ENCODE data around the gene GRIK4.
"Not testable (repeated sequence)": the region's sequence is repeated elsewhere in the genome, so short reads cannot be mapped to it uniquely, and the experiment has no call there.

The GRIK4 gene

GRCh38 chr11:120786206-120786735 is 274.7 kb downstream of the GRIK4 start:
- Histone ChIP-seq H3K4me1 (ENCODE audit: low read depth, poor library complexity, severe bottlenecking) (no peaks in the 10 kb centered on the region), H2AFZ (ENCODE audit: low read depth) (no peak overlapping the region), H4K20me1 (ENCODE audit: insufficient read depth) (no peaks in the 10 kb centered on the region), H3K4me3 (IDR thresholded peaks at IDR 0.05; ENCODE audit: insufficient read depth, low read depth, low read length) (no peak overlapping the region), H3K9ac (no peak overlapping the region), H3K27me3 (ENCODE audit: insufficient read depth, low read depth) (no peaks in the 10 kb centered on the region), H3K4me2 (no peak overlapping the region), H3K27ac (no peak overlapping the region), H3K36me3 (ENCODE audit: insufficient read depth) (no peaks in the 10 kb centered on the region), H3K79me2 (ENCODE audit: insufficient read depth, low read depth) (no peaks in the 10 kb centered on the region)
- no peak for TF ChIP-seq CTCF (conservative IDR thresholded peaks at IDR 0.05; ENCODE audit: low read depth, low read length)

- H3K36me3 ChIP-seq (ENCODE audit: insufficient read depth); H3K4me2 ChIP-seq; H4K20me1 ChIP-seq (ENCODE audit: insufficient read depth); H3K27ac ChIP-seq; H3K4me3 ChIP-seq (IDR thresholded peaks at IDR 0.05; ENCODE audit: insufficient read depth, low read depth, low read length); H2AFZ ChIP-seq (ENCODE audit: low read depth); H3K79me2 ChIP-seq (ENCODE audit: insufficient read depth, low read depth); H3K4me1 ChIP-seq (ENCODE audit: low read depth, poor library complexity, severe bottlenecking); H3K27me3 ChIP-seq (ENCODE audit: insufficient read depth, low read depth); H3K9ac ChIP-seq: not testable (repeated sequence)
Observed at GRCh38 chr11:120787224-120787623, 275.7 kb downstream of the GRIK4 start.

- no peak overlapping the region for H3K4me3 ChIP-seq (IDR thresholded peaks at IDR 0.05; ENCODE audit: insufficient read depth, low read depth, low read length)
- no peaks in the 10 kb centered on the region for H4K20me1 ChIP-seq (ENCODE audit: insufficient read depth)
- H3K4me2 ChIP-seq: no peak overlapping the region
- H3K79me2 ChIP-seq (ENCODE audit: insufficient read depth, low read depth): no peaks in the 10 kb centered on the region
- no peak for TF ChIP-seq CTCF (conservative IDR thresholded peaks at IDR 0.05; ENCODE audit: low read depth, low read length)
- no peaks in the 10 kb centered on the region for H3K4me1 ChIP-seq (ENCODE audit: low read depth, poor library complexity, severe bottlenecking)
- no peak overlapping the region for H3K9ac ChIP-seq
- H3K36me3 ChIP-seq (ENCODE audit: insufficient read depth): no peaks in the 10 kb centered on the region
- H3K27ac ChIP-seq: no peak overlapping the region
- no peak overlapping the region for H2AFZ ChIP-seq (ENCODE audit: low read depth)
- H3K27me3 ChIP-seq (ENCODE audit: insufficient read depth, low read depth): no peaks in the 10 kb centered on the region
Observed at GRCh38 chr11:120789391-120789790, 277.8 kb downstream of the GRIK4 start.

GRCh38 chr11:120792306-120792705 is 280.8 kb downstream of the GRIK4 start:
- no peak overlapping the region for H3K27ac ChIP-seq
- no peak overlapping the region for H2AFZ ChIP-seq (ENCODE audit: low read depth)

More at GRCh38 chr11:120792306-120792705, 280.8 kb downstream of the GRIK4 start:
- no peaks in the 10 kb centered on the region for H3K36me3 ChIP-seq (ENCODE audit: insufficient read depth)
- H3K4me3 ChIP-seq (IDR thresholded peaks at IDR 0.05; ENCODE audit: insufficient read depth, low read depth, low read length): no peak overlapping the region
- H3K27me3 ChIP-seq (ENCODE audit: insufficient read depth, low read depth): no peaks in the 10 kb centered on the region
- TF ChIP-seq CTCF (conservative IDR thresholded peaks at IDR 0.05; ENCODE audit: low read depth, low read length): no peak
- H4K20me1 ChIP-seq (ENCODE audit: insufficient read depth): no peaks in the 10 kb centered on the region
- no peaks in the 10 kb centered on the region for H3K79me2 ChIP-seq (ENCODE audit: insufficient read depth, low read depth)
- no peaks in the 10 kb centered on the region for H3K4me1 ChIP-seq (ENCODE audit: low read depth, poor library complexity, severe bottlenecking)
- no peak overlapping the region for H3K9ac ChIP-seq
- no peak overlapping the region for H3K4me2 ChIP-seq
